ENCODE measurements around the gene SCOC.

The SCOC gene

DNA sequence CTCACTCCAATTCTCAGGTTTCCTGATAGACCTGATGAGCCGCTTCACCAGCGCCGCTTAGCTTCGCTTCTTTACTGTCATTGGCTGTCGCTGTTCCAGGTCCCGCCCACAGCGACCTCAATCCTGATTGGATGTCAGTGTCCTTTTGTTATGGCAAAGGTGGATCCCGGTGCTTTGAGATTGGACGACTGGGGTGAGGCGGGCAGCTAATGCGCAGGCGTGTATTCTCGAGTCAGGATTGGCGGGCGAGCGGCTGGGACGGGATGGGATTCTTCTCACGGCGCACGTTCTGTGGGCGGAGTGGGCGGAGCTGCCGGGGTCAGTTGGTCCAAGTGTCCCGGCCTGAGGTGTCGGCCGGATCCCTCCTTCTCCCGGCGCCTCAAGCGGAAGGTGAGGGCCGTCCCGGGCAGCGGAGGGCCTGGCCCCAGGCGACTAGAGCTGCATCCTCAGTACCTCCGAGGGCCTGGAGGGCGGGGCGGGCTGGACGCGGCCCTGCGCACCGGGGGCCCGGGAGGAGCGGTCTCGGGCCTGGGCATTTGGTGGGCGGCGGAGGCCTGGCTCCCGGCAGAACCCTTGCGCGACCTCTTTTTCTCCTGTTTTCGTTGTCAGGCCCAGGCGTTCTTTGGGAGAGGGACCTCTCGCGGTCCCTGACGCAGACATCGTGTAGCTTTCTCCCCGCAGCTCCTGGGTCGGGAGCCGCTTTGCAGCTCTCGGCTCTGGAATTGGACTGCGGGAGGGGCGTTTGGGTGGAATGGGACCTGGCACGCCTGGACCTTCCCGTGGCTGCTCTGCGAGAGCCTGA, at the start of gene SCOC:
Gene SCOC (plus strand): TSS at position 319 of the 802 bp plus-strand sequence. CDS start 5,525 bp downstream, outside the sequence.
- H3K9me3 ChIP-seq (ENCODE audit: control insufficient read depth in 1 of 2, low read length in 2 of 2) = no peaks in the 10 kb centered on the region
- H3K27ac ChIP-seq (ENCODE audit: low read length) = peak within 1 kb of the TSS; percentile 84
- peaks cover 5 to 36% of the 10 kb centered on the region in 2 donors for H3K4me1 ChIP-seq (ENCODE audit: control insufficient read depth in 1 of 2, insufficient read depth in 2 of 2, low read length in 2 of 2)
- no peaks in the 10 kb centered on the region for H3K36me3 ChIP-seq (ENCODE audit: control insufficient read depth in 1 of 2, insufficient read depth in 2 of 2, low read length in 2 of 2)
- peak within 1 kb of the TSS; percentile 85 to 94 for H3K4me3 ChIP-seq (ENCODE audit: low read depth in 1 of 2, low read length in 2 of 2)
- H3K27me3 ChIP-seq (ENCODE audit: low read depth, low read length) = no peaks in the 10 kb centered on the region

DNA sequence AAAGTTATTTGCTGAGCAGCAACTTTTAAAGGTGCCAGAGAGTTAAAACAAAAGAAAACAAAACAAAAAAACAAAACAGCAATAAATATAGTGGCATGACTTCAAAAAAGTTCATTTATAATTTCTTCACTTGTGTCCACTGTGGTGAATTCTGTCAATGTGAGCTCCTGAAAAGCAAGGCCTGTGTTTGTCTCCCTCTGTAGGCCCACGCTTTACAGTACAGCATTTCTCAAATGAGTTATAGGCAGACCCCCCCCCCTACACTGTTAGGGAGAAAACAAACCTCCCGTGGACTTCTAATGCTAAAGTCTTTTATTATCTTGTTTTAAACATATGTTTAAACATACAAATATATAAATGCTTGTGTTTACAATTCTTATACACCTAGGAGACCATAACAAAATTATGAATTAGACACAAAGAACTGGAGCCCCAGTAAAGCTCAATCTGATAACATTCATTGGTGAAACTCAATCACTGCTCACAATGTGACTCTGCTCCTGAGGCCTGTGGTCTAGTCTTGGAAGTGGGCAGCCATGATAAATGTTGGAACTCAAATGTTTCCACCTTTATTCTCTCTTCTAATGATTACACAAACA, 47.0 kb upstream of the SCOC start:
- Histone ChIP-seq H3K4me3 (ENCODE audit: low read depth in 1 of 2, low read length in 2 of 2) (no peak overlapping the region), H3K36me3 (ENCODE audit: control insufficient read depth in 1 of 2, insufficient read depth in 2 of 2, low read length in 2 of 2) (no peaks in the 10 kb centered on the region), H3K27ac (ENCODE audit: low read length) (no peak overlapping the region), H3K27me3 (ENCODE audit: low read depth, low read length) (no peaks in the 10 kb centered on the region), H3K4me1 (ENCODE audit: control insufficient read depth in 1 of 2, insufficient read depth in 2 of 2, low read length in 2 of 2) (no peaks in the 10 kb centered on the region), H3K9me3 (ENCODE audit: control insufficient read depth in 1 of 2, low read length in 2 of 2) (no peaks in the 10 kb centered on the region)

DNA sequence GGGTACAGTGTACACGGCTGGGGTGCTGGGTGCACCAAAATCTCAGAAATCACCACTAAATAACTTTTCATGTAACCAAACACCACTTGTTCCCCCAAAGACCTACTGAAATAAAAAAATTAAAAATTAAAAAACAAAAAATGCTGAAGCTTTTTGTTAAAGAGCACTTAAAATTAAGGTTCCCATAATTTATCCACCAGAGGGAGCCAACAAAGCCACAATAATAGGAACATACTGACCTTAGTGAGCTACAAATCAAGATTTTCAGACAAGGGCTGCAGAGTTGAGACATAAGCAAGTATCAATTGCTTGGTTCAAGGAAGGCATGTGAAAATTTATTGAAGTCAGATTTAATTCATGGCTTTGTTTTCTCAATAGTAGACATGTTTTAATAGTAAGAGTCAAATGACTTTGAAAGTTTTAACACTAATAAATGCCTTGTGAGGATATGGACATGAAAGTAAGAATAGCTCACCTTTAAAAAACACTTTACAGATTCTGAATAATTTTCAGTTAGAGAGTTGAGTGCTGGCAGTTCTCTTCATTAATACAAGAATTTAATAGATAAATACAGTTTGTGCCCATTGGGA, 43.0 kb upstream of the SCOC start:
- no peaks in the 10 kb centered on the region for H3K4me1 ChIP-seq (ENCODE audit: control insufficient read depth in 1 of 2, insufficient read depth in 2 of 2, low read length in 2 of 2)
- H3K27ac ChIP-seq (ENCODE audit: low read length) = no peak overlapping the region
- no peaks in the 10 kb centered on the region for H3K36me3 ChIP-seq (ENCODE audit: control insufficient read depth in 1 of 2, insufficient read depth in 2 of 2, low read length in 2 of 2)
- H3K9me3 ChIP-seq (ENCODE audit: control insufficient read depth in 1 of 2, low read length in 2 of 2) = no peaks in the 10 kb centered on the region
- no peak overlapping the region for H3K4me3 ChIP-seq (ENCODE audit: low read depth in 1 of 2, low read length in 2 of 2)
- H3K27me3 ChIP-seq (ENCODE audit: low read depth, low read length) = no peaks in the 10 kb centered on the region

DNA sequence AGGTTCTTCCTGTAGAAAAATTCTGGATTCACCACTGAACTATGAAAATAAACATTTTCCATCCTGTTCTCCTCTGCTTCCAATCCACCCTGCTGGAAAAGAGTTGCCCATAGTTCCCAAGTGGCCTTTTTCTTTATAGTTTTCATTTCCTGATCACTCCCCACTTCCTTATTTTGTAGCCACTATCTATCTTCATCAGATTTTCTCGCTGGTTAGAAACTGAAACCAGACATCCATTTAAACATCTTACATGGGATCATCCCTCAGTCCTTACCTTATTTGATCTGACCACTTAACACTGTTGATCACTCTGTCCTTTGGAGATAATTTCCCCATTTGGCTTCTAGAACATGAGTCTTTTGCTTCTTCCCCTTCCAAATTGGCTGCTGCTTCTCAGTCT, 42.2 kb upstream of the SCOC start:
- Histone ChIP-seq H3K4me3 (ENCODE audit: low read depth in 1 of 2, low read length in 2 of 2) (no peak overlapping the region), H3K27me3 (ENCODE audit: low read depth, low read length) (no peaks in the 10 kb centered on the region), H3K36me3 (ENCODE audit: control insufficient read depth in 1 of 2, insufficient read depth in 2 of 2, low read length in 2 of 2) (no peaks in the 10 kb centered on the region), H3K27ac (ENCODE audit: low read length) (no peak overlapping the region), H3K9me3 (ENCODE audit: control insufficient read depth in 1 of 2, low read length in 2 of 2) (no peaks in the 10 kb centered on the region), H3K4me1 (ENCODE audit: control insufficient read depth in 1 of 2, insufficient read depth in 2 of 2, low read length in 2 of 2) (no peaks in the 10 kb centered on the region)

DNA sequence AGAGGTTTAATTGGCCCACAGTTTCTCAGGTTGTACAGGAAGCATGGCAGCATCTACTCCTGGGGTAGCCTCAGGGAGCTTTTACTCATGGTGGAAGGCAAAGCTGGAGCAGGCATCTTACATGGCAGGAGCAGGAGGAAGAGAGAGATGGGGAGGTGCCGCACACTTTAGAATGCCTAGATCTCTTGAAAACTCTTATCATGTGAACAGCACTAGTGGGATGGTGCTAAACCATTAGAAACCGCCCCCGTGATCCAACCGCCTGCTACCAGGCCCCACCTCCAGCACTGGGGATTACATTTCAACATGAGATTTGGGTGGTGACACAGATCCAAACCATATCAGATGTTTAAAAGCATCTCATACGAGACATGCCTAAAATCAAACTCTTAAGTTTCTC, 41.6 kb upstream of the SCOC start:
- Histone ChIP-seq H3K27ac (ENCODE audit: low read length) (no peak overlapping the region), H3K4me1 (ENCODE audit: control insufficient read depth in 1 of 2, insufficient read depth in 2 of 2, low read length in 2 of 2) (no peaks in the 10 kb centered on the region), H3K4me3 (ENCODE audit: low read depth in 1 of 2, low read length in 2 of 2) (no peak overlapping the region), H3K9me3 (ENCODE audit: control insufficient read depth in 1 of 2, low read length in 2 of 2) (no peaks in the 10 kb centered on the region), H3K27me3 (ENCODE audit: low read depth, low read length) (no peaks in the 10 kb centered on the region), H3K36me3 (ENCODE audit: control insufficient read depth in 1 of 2, insufficient read depth in 2 of 2, low read length in 2 of 2) (no peaks in the 10 kb centered on the region)

DNA sequence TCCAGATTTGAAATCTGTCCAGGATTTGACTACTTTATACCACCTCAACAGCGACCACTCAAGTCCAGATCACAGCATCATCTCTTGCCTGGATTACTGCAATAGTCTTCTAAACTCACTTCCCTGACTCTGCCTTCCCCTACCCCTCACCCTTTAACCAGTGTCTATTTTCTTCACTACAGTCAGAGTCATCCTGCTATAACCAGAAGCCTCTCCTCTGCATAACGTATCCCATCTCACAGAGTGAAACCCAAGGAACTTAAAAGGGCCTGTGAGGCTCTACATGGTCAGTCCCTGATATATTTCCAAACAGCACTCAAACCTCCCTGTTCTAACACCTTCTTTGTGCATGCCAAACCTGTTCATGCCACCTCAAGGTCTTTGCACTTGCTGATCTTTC, 40.7 kb upstream of the SCOC start:
- H3K27ac ChIP-seq (ENCODE audit: low read length) = no peak overlapping the region
- H3K27me3 ChIP-seq (ENCODE audit: low read depth, low read length) = no peaks in the 10 kb centered on the region
- no peak overlapping the region for H3K4me3 ChIP-seq (ENCODE audit: low read depth in 1 of 2, low read length in 2 of 2)
- H3K36me3 ChIP-seq (ENCODE audit: control insufficient read depth in 1 of 2, insufficient read depth in 2 of 2, low read length in 2 of 2) = no peaks in the 10 kb centered on the region
- H3K9me3 ChIP-seq (ENCODE audit: control insufficient read depth in 1 of 2, low read length in 2 of 2) = no peaks in the 10 kb centered on the region
- no peaks in the 10 kb centered on the region for H3K4me1 ChIP-seq (ENCODE audit: control insufficient read depth in 1 of 2, insufficient read depth in 2 of 2, low read length in 2 of 2)

DNA sequence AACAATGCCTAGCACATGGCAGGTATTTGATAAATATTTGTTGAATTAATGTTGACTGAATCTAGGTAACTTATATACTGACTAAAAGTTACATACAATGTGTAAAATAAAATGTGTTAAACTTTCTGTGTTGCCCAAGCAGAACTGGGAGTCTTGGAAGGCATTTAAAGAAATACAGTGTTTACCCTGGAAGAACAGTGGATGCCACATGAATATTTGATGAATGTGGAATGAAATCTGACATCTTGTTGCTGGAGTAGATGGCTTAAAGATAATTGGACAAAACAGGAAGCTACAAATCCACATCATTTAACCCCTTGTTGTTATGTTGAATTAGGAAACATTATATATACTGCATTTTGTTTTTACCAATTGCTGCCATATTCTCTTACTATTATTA, 39.9 kb upstream of the SCOC start:
- no peak overlapping the region for H3K27ac ChIP-seq (ENCODE audit: low read length)
- no peaks in the 10 kb centered on the region for H3K4me1 ChIP-seq (ENCODE audit: control insufficient read depth in 1 of 2, insufficient read depth in 2 of 2, low read length in 2 of 2)
- no peaks in the 10 kb centered on the region for H3K9me3 ChIP-seq (ENCODE audit: control insufficient read depth in 1 of 2, low read length in 2 of 2)
- no peaks in the 10 kb centered on the region for H3K27me3 ChIP-seq (ENCODE audit: low read depth, low read length)
- H3K36me3 ChIP-seq (ENCODE audit: control insufficient read depth in 1 of 2, insufficient read depth in 2 of 2, low read length in 2 of 2) = no peaks in the 10 kb centered on the region
- H3K4me3 ChIP-seq (ENCODE audit: low read depth in 1 of 2, low read length in 2 of 2) = no peak overlapping the region

DNA sequence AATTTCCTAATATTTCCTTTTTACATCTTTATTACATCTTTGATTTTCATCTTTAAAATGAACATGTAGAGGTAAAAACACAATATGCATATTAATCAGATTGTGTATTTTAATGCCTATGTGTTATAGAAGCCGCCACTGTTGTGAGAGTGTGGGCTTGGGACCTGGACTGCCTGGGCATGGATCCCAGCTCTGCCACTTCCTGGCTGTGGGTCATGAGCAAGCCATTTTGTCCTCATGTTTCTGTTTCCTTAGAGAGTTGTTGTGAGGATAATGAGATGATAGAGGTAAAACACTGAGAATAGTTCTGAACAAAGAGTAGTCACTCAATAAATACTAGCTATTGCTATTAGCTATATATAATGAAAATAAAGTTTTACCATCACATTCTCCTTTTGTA, 38.4 kb upstream of the SCOC start:
- H3K27ac ChIP-seq (ENCODE audit: low read length) = no peak overlapping the region
- H3K27me3 ChIP-seq (ENCODE audit: low read depth, low read length) = no peaks in the 10 kb centered on the region
- H3K4me1 ChIP-seq (ENCODE audit: control insufficient read depth in 1 of 2, insufficient read depth in 2 of 2, low read length in 2 of 2) = no peaks in the 10 kb centered on the region
- no peaks in the 10 kb centered on the region for H3K9me3 ChIP-seq (ENCODE audit: control insufficient read depth in 1 of 2, low read length in 2 of 2)
- H3K4me3 ChIP-seq (ENCODE audit: low read depth in 1 of 2, low read length in 2 of 2) = no peak overlapping the region
- H3K36me3 ChIP-seq (ENCODE audit: control insufficient read depth in 1 of 2, insufficient read depth in 2 of 2, low read length in 2 of 2) = no peaks in the 10 kb centered on the region

DNA sequence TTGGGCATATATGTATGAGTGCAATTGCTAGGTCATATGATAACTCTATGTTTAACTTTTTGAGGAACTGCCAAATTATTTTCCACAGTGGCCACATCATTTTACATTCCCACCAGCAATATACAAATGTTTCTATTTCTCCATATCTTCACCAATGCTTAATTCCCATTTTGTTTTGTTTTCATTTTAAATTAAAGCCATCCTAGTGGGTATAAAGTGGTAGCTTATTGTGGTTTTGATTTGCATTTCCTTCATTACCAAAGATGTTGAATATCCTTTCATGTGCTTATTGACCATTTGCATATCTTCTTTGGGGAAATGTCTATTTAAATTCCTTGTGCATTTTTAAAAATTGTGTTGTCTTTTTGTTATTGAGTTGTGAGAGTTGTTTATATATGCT, 36.7 kb upstream of the SCOC start:
- H3K4me3 ChIP-seq (ENCODE audit: low read depth in 1 of 2, low read length in 2 of 2) = no peak overlapping the region
- H3K27me3 ChIP-seq (ENCODE audit: low read depth, low read length) = no peaks in the 10 kb centered on the region
- H3K9me3 ChIP-seq (ENCODE audit: control insufficient read depth in 1 of 2, low read length in 2 of 2) = no peaks in the 10 kb centered on the region
- H3K36me3 ChIP-seq (ENCODE audit: control insufficient read depth in 1 of 2, insufficient read depth in 2 of 2, low read length in 2 of 2) = no peaks in the 10 kb centered on the region
- H3K4me1 ChIP-seq (ENCODE audit: control insufficient read depth in 1 of 2, insufficient read depth in 2 of 2, low read length in 2 of 2) = no peaks in the 10 kb centered on the region
- H3K27ac ChIP-seq (ENCODE audit: low read length) = no peak overlapping the region

DNA sequence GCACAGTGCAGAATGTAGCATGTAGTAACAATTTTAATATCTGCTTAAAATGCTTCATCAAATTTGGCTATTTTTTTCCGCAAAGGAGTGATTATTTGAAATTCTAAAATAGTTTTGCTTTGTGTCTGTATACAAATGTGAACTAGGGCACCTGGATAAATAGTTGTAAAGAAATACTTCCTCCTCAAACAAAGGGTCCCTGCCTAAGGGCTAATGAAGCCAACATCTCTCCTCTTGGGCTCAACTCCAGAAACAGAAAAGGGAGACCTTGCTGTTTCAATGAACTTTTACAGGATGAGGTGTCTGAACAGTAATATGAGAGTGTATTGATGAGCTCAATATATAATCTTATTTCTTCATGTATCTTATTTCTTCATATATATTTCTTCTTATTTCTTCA, 30.8 kb upstream of the SCOC start:
- no peak overlapping the region for H3K4me3 ChIP-seq (ENCODE audit: low read depth in 1 of 2, low read length in 2 of 2)
- H3K4me1 ChIP-seq (ENCODE audit: control insufficient read depth in 1 of 2, insufficient read depth in 2 of 2, low read length in 2 of 2) = no peaks in the 10 kb centered on the region
- no peaks in the 10 kb centered on the region for H3K27me3 ChIP-seq (ENCODE audit: low read depth, low read length)
- H3K27ac ChIP-seq (ENCODE audit: low read length) = no peak overlapping the region
- H3K36me3 ChIP-seq (ENCODE audit: control insufficient read depth in 1 of 2, insufficient read depth in 2 of 2, low read length in 2 of 2) = no peaks in the 10 kb centered on the region
- H3K9me3 ChIP-seq (ENCODE audit: control insufficient read depth in 1 of 2, low read length in 2 of 2) = no peaks in the 10 kb centered on the region

DNA sequence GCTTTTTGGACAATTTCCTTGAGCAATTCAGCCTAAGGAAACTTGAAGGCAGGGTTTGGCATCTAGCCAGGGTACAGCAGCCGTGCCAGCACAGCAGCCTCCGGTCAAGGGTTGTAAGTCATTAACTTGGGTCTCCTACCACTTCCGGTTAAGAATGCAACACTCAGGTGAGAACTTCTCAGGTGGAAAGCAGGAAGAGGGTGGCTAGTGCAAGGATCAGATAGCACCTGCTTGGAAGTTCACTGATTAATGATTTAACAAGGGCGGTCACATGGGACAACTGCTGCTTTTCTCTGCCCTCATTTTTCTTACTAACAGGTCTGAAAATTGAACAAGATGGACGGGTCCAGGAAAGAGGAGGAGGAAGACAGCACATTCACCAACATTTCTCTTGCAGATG, 30.1 kb upstream of the SCOC start:
- H3K9me3 ChIP-seq (ENCODE audit: control insufficient read depth in 1 of 2, low read length in 2 of 2) = no peaks in the 10 kb centered on the region
- H3K4me3 ChIP-seq (ENCODE audit: low read depth in 1 of 2, low read length in 2 of 2) = no peak overlapping the region
- H3K4me1 ChIP-seq (ENCODE audit: control insufficient read depth in 1 of 2, insufficient read depth in 2 of 2, low read length in 2 of 2) = no peaks in the 10 kb centered on the region
- no peaks in the 10 kb centered on the region for H3K36me3 ChIP-seq (ENCODE audit: control insufficient read depth in 1 of 2, insufficient read depth in 2 of 2, low read length in 2 of 2)
- H3K27ac ChIP-seq (ENCODE audit: low read length) = no peak overlapping the region
- no peaks in the 10 kb centered on the region for H3K27me3 ChIP-seq (ENCODE audit: low read depth, low read length)
